Left hindlimb (tissue), 1 donor: ENCODE results near the gene PATJ.
"Not testable (repeated sequence)": the region's sequence is repeated elsewhere in the genome, so short reads cannot be mapped to it uniquely, and the experiment has no call there.

Experiments used
- DNase-seq: peaks from one replicate; pipeline ENCODE4 v3.0.0-alpha.2; 2018

The PATJ gene

DNA sequence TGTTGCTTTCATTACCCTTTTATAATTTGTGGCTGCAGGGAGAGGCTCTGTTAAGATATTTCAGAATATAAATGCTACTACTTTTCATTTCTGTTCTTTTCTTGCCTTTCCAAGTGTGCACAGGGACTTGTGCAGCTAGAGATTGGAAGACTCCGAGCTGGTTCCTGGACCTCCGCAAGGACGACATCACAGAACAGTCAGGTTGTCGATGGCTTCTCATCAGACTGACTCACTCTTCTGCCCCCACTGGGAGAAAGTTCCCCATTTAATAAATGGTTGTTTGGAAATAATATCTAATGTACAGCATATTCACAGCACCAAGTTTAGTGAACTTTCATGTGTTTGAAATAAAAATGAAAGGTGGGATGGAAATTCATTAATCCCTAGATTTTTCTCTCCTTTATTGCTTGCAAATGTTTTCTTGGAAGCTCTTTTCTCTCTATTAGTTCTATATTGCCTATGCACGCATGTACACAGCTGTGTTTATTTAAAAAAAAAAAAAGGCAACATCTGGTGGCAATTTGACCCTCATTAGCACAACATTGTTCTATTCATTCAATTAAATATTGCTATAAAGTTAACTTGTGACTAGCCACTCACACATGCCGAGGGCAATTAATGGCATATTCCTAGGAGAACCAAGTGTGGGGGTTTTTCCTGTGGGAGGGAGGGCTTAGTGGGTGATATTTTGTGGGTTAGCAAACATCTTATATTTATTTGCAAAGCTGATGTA is 374.9 kb downstream of the PATJ start:
- DNase-seq: no peak

DNA sequence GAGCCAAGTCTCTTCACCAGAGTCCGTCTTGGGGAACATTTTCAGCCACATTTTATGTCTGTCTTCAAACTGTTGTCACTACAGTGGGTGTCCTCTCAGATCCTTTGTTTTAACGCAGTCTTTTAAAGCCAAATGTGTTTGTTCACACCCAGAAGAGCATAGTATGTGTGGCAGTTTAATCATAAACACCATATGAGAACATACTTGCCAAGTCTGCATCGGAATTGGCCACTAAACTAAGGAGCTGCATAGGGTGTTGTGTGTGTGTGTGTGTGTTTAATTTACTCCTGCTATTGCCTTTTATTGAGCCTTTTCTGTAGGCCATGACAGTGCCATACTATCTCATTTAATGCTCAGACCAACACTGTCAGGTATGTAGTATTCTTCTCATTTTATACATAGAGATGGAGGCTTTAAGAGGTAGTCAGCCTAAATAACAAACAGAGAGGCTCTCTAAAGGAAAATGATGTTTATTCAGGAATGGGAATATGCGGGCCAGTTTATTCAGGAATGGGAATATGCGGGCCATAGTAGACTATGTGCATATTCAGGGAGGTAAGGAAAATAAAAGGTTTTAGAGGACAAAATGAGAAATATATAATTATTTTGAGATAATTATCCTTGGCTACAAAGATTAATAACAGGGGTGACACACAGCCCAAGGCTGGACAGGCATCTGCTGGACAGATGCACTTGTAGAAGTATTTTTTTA is 384.5 kb downstream of the PATJ start:
- no peak for DNase-seq

DNA sequence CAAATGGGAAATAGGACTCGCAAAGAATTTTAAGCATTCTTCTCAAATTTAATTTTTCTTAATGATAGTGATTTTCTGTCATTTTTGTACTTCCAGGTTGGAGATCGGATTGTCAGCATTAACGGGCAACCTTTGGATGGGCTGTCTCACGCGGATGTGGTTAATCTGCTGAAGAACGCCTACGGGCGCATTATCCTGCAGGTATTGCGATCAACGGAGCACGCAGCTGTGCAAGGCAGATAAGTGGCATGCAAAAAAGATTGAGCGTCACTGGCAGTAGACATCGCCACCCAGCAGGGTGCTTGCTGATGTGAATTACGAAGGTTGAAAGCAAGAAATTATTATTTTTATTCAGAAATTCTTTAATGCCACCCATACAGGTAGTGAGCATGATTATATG is 386.5 kb downstream of the PATJ start:
- DNase-seq: no peak

DNA sequence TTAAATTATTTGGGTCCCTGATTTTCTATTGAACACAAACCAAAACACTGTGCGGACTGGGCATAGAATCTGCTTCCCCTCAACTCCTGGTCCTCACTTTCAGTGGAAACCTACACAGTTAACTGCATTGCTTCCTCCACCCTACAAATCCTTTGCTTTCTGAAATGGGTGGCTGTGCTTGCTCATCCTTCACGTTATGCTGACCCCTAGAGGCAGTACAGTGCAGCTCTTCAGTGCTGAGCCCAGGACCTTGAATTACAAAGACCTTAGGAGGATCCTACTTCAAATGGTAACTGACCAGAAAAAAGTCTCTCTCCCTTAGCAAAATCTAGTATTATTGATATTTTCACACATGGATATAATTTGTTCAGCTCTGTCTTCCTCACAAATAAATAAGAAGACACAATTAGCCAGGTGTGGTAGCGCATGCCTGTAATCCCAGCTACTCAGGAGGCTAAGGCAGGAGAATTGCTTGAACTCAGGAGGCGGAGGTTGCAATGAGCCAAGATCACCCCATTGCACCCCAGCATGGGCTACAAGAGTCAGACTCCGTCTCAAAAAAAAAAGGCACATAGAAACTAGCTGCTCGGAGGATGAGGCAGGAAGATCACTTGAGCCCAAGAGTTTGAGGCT is 388.9 kb downstream of the PATJ start:
- DNase-seq: peak; percentile 47

DNA sequence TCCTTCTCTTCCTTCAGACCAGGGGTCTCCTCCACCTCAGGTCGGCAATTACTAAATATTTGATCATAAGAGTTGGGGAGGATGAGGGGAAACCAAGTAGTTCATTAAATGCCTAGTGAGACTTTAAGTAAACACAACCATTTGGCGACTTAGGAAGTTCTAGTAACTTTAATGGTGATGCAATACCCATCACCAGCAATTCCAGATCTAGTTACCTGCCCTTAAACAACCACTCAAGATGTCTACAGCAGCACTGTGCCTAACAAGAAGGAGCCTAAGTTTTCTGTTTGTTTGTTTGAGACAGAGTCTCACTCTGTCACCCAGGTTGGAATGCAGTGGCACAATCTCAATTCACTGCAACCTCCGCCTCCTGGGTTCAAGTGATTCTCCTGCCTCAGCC is 395.7 kb downstream of the PATJ start:
- DNase-seq: no peak

DNA sequence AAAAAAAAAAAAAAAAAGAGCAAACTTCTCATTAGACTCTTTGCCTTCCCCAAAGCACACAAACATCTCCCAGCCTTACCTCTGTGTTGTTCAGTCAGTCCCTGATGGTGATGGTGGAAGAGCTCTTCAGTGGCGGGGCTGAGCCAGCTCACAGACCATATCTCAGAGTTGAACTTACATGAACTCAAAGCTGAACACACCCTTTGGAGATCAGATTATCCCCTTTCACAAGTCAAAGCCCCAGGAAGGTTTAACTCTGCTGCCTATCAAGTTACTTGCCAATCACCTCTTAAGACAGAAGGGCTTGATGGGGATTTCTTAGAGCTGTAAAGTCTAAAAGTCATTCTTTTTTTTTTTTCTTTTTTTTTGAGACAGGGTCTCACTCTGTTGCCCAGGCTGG is 397.1 kb downstream of the PATJ start:
- no peak for DNase-seq

DNA sequence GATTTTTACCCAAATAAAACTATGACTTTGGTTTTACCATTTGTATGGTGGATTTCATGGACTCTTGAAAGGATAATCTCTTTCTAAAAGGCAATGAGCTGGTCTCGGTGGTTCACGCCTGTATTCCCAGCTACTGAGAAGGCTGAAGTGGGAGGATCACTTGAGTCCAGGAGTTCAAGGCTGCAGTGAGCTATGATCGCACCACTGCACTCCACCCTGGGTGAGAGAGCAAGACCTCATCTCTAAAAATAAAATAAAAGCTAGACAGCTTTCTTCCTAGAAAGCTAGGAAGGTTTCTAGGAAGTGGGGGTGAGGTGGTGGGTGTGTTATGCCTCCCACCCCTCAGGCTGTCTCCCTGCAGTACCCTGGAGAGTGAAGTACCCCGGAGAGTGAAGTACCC is 398.4 kb downstream of the PATJ start:
- DNase-seq: no peak

DNA sequence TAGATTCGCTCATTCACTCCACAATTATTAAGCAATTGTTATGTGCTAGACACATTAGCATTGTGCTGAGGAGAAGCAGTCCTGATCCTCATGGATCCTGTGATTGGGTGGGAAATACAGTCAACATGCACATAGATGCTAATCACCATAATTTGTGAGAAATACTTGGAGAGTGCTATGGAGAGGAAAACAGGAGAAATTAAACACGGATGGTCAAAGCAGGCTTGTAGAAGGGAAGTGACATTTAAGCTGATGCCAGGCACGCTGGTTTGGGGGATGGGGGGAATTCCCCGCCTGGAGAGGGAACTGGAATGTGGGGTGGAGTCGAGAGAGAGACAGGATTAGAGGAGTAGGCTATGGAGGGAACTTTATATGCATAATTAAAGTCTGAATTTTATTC is 400.2 kb downstream of the PATJ start:
- DNase-seq: no peak

DNA sequence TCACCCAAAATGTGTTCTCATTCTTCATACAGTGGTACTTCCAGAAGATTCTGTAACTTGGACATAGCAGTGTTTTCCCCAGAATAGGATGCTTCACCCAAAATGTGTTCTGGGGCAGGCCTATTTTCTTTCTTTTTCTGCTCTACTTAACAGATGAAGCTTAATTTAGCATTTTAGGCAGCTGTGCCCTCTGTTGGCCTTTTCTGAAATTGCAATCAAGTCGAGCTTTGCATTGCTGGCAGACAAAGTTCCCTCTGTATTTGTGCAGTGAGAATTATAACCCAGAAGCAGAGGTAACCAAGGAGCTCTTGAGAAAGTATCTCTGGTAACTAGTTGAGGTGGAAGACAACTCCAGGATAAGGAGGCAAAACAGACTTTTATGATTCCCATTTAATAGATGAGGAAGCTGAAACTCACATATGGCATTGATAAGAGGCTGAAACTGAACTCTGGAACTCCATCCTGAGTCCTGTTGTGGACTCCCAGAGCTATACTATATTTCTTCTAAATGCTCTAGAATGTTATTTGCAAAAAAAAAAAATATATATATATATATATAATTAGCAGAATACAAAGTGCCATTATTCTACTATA is 402.1 kb downstream of the PATJ start:
- peak; percentile 39 for DNase-seq

DNA sequence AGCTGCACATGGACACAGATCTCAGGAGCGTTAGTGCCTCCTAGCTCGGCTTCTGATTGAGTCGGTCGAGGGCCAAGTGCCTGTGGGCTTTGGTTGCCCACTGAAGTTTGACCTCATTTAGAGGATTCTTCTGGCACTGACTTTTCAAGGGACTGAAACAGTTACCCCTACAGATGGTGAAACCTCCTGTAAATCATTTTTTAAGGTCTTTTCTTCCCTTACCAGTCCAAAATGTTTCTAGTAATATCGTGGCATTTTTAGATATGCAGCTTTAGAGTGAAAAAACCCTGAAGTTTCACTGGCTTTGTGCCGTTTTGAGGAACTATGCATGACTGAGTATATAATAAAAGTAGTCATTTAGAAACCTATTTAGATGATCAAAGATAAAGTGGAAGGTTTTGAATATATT is 417.7 kb downstream of the PATJ start:
- DNase-seq: no peak

DNA sequence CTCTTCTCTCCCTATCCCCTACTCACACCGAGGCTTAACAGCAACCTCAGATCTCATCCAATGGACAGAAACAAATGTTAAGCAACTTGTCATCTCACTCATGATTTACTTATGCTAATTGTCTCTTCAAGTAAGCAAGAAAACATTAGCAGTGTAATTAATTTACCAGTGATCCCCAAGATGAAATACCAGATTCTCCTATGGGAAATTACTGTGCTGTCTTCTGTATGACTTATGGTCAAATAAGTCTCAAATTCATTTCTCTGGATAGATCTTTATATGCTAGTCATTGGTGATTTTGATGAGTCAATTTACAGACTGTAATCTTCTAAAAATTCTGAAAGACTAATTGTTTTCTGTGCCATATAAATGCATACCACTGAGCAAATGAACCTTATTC is 419.4 kb downstream of the PATJ start:
- no peak for DNase-seq

DNA sequence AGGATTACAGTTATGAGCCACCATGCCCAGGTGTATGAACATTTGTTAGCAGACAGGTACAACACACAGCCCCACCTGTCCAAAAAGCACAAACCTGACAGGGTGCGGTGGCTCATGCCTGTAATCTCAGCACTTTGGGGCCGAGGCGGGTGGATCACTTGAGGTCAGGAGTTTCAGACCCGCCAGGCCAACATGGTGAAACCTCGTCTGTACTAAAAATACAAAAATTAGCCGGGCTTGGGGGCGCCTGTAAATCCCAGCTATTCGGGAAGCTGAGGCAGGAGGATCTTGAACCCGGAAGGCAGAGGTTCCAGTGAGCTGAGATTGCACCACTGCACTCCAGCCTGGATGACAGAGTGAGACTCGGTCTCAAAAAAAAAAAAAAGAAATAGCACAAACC is 428.1 kb downstream of the PATJ start:
- DNase-seq: not testable (repeated sequence)

DNA sequence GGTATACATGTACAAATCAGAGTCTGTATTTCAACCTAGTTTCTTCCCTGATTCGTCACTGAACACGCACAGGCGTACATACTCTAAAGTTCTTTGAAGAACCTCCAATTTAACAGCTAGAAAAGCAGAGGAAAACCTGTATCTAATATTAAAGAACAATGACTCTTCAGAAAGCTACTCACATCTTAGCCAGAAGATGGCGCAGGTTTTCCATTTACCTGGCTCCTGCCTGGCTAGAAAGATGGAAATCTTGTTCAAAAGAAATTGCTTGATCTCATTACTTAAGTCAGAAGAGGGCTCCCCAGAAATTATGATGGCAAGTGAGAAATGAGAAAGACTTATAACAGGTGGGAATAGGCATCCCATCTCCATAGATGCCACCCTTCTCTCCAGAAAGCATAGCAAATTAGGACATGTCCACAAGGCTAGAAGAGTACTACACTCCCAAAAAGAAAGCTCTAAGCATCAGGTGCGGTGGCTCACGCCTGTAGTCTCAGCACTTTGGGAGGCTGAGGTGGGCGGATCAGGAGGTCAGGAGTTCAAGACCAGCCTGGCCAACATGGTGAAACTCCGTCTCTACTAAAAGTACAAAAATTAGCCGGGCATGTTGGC is 433.4 kb downstream of the PATJ start:
- DNase-seq: no peak

DNA sequence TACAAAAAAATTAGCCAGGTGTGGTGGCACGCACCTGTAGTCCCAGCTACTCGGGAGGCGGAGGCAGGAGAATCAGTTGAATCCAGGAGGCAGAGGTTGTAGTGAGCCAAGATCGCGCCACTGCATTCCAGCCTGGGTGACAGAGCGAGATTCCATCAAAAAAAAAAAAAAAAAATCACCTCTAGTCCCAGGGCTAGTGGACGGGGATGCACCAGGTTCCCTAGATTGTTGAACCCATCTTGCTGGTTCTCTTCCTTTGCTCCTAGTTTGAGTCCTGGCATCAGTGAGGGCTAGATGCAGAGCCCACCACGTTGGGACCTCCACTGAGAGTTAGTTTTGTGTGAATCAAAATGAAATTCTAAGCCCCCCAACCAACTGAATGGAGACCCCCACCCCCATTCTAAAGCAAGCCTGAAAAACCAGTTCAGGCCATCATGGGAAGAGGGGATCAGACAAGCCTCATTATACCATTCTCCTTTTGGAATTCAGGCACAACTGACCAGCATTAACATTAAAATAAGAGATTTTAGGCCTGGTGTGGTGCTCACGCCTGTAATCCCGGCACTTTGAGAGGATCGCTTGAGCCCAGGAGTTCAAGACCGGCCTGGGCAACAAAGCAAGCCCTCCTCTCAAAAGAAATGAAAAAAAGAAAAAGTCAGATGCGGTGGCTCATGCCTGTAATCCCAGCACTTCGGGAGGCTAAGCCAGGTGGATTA is 434.5 kb downstream of the PATJ start:
- DNase-seq: no peak

DNA sequence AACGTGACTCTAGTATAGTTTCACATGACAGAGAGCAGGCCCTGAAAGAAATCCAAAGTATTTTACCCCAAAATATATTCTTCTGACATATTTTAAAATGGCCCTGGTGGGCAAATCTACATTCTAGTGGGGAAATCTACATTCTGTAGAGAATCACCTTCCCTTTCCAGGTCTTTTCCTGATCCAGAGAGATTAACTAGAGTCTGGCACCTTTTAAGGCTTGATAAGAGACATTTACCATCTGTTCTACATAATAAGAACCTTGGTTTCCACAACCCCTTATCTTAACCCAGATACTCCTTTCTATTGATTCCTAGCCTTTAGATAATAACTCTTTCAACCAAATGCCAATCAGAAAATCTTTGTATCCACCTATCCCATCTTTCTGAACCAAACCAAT is 435.3 kb downstream of the PATJ start:
- no peak for DNase-seq

DNA sequence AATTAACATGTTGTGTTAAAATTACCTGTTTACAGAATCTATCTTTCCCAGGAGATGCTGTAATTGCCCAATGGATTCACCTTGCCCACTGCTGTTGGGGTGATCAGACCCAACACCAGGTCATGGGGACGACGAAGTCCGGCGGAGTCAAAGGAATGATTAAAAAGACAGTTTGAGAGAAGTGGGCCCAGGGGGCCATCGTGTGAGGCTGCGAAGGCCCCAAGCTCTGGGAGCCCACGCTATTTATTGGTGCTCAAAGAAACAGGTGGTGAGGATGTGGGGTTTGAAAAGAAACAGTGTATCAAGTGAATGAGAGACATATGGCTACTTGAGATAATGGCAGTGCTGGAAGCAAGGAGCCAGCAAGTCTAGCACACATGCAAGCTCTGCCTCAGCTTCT is 436.1 kb downstream of the PATJ start:
- DNase-seq: no peak

DNA sequence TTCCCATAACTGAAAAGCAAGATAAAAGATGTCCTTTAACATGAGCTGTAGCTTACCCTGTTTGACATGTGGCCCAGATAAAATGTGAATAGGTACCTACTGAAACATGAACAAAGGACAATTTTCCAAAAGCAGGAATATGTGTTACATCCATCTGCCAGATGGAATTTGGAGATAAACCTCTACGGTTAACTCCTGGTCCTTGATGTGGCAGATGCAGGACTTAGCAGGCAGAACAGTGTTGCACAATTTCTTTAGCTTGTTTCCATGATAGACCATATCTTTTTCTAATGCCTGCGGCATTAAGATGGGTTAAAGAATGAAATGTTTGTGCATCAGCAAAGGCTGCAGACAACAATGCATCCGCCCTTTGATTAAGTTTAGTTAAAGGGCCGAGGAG is 437.8 kb downstream of the PATJ start:
- DNase-seq: not testable (repeated sequence)

DNA sequence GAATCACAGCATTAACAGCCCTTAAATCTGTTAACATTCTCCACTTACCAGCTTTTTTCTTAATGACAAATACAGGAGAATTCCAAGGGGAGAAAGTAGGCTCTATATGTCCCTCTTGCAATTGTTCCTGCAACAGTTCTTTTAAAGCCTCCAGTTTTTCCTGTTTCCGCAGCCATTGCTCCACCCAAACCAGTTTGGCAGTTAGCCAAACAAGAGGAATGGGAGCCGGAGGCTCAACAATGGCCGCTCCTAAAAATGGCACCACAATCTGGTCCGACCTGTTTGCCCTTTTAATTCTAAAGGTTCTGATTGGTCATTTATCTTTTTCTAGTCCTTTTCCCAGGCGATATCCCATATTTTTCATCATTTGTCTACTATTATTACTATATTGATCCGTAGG is 438.4 kb downstream of the PATJ start:
- no peak for DNase-seq

DNA sequence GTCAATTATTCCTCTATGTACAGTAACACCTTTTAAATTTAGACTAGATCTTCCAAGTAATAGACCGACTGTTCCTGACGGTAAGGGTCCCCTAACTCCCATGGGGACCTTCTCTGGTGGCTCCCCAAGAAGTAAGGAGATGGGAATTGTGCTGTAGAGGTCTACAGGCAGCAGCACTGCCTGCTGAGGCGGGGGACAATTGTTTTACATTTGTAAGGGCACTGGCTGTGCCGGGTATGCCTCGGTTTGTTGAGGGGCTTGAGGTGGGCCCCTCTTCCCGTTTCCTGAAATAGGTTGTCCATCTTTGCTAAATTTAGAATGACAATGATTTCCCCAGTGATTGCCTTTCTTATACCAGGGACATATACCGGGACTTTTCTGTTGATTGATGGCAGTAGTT is 439.3 kb downstream of the PATJ start:
- DNase-seq: no peak

DNA sequence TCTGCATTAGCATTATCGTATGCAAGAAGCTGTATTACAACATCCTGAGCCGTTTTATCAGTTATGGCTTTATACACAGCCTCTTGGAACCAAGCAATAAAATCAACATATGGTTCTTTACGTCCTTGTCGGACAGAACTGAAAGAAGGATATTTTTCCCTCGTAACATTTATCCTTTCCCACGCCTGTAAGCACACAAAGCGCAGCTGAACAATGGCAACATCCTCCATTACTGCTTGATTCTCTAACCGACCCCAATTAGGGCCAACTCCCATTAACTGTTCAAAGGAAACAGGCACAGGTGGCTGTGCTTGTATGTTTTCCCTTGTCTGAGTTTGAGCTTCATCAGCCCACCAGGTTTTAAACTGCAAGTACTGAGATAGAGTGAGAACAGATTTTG is 439.9 kb downstream of the PATJ start:
- not testable (repeated sequence) for DNase-seq

DNA sequence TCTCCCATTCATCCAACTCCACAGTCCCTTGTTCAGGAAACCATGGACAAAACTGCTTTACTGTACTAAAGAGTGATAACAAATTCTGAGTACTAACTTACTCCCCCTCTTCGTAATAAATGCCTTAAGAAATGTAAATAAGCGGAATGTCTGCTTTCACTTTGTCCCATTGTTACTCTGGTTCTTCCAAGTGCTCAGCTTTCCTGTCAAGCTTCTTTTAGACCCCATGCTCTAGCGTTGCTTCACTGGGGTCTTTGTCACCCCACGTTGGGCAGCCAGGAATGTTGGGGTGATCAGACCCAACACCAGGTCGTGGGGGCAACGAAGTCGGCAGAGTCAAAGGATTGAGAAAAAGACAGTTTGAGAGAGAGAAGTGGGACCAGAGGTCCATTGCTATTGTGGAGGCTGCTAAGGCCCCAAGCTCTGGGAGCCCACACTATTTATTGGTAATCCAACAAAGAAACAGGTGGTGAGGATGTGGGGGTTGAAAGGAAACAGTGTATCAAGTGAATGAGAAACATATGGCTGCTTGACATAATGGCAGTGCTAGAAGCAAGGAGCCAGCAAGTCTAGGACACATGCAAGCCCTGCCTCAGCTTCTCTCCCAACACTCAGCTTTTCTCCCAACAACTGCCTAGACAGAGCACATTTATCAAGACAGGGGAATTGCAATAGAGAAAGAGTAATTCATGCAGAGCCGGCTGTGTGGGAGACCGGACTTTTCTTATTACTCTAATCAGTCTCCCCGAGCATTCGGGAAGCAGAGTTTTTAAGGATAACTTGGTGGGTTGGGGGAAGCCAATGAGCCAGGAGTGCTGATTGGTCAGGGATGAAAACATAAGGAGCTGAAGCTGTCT is 441.1 kb downstream of the PATJ start:
- DNase-seq: not testable (repeated sequence)

DNA sequence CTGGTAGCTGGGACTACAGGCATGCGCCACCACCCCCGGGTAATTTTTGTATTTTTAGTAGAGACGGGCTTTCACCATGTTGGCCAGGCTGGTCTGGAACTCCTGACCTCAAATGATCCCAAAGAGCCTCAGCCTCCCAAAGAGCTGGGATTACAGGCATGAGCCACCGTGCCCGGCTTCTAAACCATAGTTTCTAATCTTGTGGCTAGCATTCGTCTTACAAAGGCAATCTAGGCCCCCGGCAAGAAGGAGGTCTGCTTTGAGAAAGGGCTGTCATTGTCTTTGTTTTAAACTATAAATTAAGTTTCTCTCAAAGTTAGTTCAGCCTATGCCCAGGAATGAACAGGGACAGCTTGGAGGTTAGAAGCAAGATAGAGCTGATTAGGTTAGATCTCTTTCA is 442.1 kb downstream of the PATJ start:
- DNase-seq: no peak
